Pancreas (tissue), 10 donors: ENCODE measurements around the gene HELZ2. TPM values are rescaled to one million over a fixed set of nuclear protein-coding genes. Genes with fewer than 3 reads are reported as not detected.
A peak's percentile ranks its signal among the peaks of the same experiment; 100 is the strongest.

Experiments used
- ATAC-seq, 4 donors: fragments of 200-7000 bp; cut with Tn5 transposase; one replicate each; pipeline versions ENCODE4 v1.8.0 to v1.9.1; 2020; ENCODE audit warnings: mild to moderate bottlenecking in 4 of 4, moderate library complexity in 4 of 4
- DNase-seq, 6 donors: peaks; one replicate each; pipeline ENCODE4 v3.0.0-alpha.2; 2020
- FAIRE-seq: peaks from 2 replicates; lab custom pipeline; 2012; peaks lifted over from hg19 to GRCh38; lab: Jason Lieb, UNC
- H3K27ac ChIP-seq, 4 donors: fragments of 200-600 bp; sonication (generic); 1 replicate in 3 of 4; 2 replicates in 1 of 4; pipeline versions ENCODE4 v1.5.0 to v1.8.0; 2020
- H3K27me3 ChIP-seq, 4 donors: fragments of 200-600 bp; one replicate each; pipeline ENCODE4 v1.8.0; 2021
- H3K36me3 ChIP-seq, 3 donors: fragments of 200-600 bp; sonication (generic) in 1 of 3; one replicate each; pipeline versions ENCODE4 v1.5.0 to v1.8.0; 2020 to 2021
- H3K4me1 ChIP-seq, 3 donors: fragments of 200-600 bp; one replicate each; pipeline ENCODE4 v1.8.0; 2021
- H3K4me3 ChIP-seq, 4 donors: fragments of 200-600 bp; sonication (generic) in 2 of 4; one replicate each; pipeline versions ENCODE4 v1.5.0 to v1.8.0; 2020 to 2021
- H3K9me3 ChIP-seq, 4 donors: fragments of 200-600 bp; one replicate each; pipeline ENCODE4 v1.8.0; 2021
- WGBS, 2 donors: extraction: QIAGEN DNeasy Blood & Tissue Kit; methylation state at CpG; one replicate each; pipeline ENCODE4 v1.1.7; 2013; 5-methylcytosine and 5-hydroxymethylcytosine counted together
- intact Hi-C, 3 donors: fragments of 100-400 bp; cut with DNase I; formaldehyde crosslinking; loops; one replicate each; pipeline versions ENCODE4 v1.11.1 to v1.14.2; 2022
- polyA plus RNA-seq, 2 donors: library from polyadenylated mRNA; stranded (reverse); fragments of 200-250 nt; gene quantifications; one replicate each; pipeline ENCODE4 v1.2.3, GENCODE V29; 2013
- total RNA-seq, 6 donors: library from RNA; stranded (reverse); fragmentation: NEBNext Ultra II Directional in 4 of 6; extraction: Animal tissue kit (Norgen Biotek cat#: 25700) in 4 of 6; gene quantifications; one replicate each; pipeline versions ENCODE4 v1.2.1 to v1.2.4, GENCODE V29; 2021 to 2023
- TF ChIP-seq, protein P1 (sequence below), 4 donors: fragments of 200-600 bp; sonication (generic) in 3 of 4; IDR thresholded peaks; one replicate each; pipeline versions ENCODE4 v1.5.0 to v1.8.0; 2021; ENCODE audit warnings: antibody characterized with exemption in 4 of 4
- donor health status: healthy with polysubstance abuse.
- donor health status: DM: no; HTN: no; CAD: no; lungs with moderate emphysema.
- donor health status: DM: no; HTN: no; CAD: no.
- donor health status: control.
- donor health status: control.
- donor health status: Bipolar disorder and iron deficiency.
- donor health status: DM: yes; HTN: yes; CAD: no.
- donor health status: DM: no; HTN: no; CAD: no.
- donor health status: DM: no; HTN: no; CAD: no.
- donor health status: DM: yes; HTN: yes; CAD: no.

Gene HELZ2
- total and polyA plus RNA-seq, 8 donors, result 6.5 to 23.4 (median 13.0) TPM

DNA sequence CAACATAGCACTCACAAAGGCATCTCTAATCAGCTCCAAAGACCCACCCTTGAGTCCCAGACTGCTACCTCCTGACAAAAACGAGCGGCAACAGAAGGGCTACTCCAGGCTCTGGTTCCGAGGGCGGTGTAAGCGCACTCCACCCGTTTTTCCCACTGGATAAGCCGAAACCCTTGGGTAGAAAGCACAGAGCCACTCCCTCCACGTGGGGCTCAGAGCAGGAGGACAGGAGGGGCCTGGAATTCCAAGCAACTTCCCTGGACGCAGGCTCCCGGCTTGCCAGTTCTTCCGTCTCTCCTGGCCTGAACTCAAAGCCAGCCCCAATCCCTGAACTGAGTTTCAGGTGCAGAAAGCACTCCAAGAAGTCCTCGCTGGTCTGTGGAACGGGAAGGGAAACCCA, 45.5 kb upstream of the HELZ2 start:
- intact Hi-C loops, result no loop called here
- no peaks in the 10 kb centered on the region for H3K27me3 ChIP-seq
- DNase-seq, result peak in 1 of 6 donors; percentile 32
- TF ChIP-seq, protein P1, sequence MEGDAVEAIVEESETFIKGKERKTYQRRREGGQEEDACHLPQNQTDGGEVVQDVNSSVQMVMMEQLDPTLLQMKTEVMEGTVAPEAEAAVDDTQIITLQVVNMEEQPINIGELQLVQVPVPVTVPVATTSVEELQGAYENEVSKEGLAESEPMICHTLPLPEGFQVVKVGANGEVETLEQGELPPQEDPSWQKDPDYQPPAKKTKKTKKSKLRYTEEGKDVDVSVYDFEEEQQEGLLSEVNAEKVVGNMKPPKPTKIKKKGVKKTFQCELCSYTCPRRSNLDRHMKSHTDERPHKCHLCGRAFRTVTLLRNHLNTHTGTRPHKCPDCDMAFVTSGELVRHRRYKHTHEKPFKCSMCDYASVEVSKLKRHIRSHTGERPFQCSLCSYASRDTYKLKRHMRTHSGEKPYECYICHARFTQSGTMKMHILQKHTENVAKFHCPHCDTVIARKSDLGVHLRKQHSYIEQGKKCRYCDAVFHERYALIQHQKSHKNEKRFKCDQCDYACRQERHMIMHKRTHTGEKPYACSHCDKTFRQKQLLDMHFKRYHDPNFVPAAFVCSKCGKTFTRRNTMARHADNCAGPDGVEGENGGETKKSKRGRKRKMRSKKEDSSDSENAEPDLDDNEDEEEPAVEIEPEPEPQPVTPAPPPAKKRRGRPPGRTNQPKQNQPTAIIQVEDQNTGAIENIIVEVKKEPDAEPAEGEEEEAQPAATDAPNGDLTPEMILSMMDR (IDR thresholded peaks at IDR 0.05), result no peak
- H3K36me3 ChIP-seq, result peaks cover 0 to 6% (median 0%) of the 10 kb centered on the region in 3 donors
- no peak for ATAC-seq
- H3K9me3 ChIP-seq, result no peaks in the 10 kb centered on the region
- no peaks in the 10 kb centered on the region for H3K4me1 ChIP-seq
- no peak overlapping the region for H3K4me3 ChIP-seq
- 84 to 89% methylated on average over 13 of the region's 13 CpGs for WGBS, 2 donors
- no peak overlapping the region for H3K27ac ChIP-seq
- FAIRE-seq, result no peak

DNA sequence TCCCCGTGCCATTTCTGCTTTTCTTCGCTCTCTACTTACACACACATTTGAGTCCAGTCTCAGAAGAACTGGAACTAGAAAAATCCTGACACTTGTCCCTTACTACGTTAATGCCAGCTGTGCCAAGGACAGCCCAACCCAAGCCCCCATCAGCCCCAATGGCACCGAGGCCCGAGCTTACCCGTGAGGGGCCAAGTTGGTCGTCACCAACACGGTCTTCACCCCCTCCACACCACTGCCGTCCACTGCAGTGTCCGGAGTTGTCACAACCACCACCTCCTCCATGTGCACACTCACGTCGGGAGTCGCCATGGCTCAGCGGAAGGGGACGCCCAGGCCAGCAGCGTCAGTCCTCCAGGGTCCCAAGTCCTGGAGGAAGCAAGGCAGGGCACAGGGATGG, 45.0 kb upstream of the HELZ2 start:
- DNase-seq, result peak in 1 of 6 donors; percentile 53
- Histone ChIP-seq H3K27ac (no peak overlapping the region), H3K36me3 (peaks cover 0 to 6% (median 0%) of the 10 kb centered on the region in 3 donors), H3K4me3 (no peak overlapping the region), H3K4me1 (no peaks in the 10 kb centered on the region), H3K27me3 (no peaks in the 10 kb centered on the region), H3K9me3 (no peaks in the 10 kb centered on the region)
- ATAC-seq, result no peak
- WGBS, 2 donors, result 91 to 94% methylated on average over 16 of the region's 16 CpGs
- TF ChIP-seq, protein P1 (IDR thresholded peaks at IDR 0.05), result no peak
- FAIRE-seq, result no peak
- intact Hi-C loops, result no loop called here

GRCh38 chr20:63618291-63618980, 44.4 kb upstream of the HELZ2 start:
- H3K4me1 ChIP-seq, result no peaks in the 10 kb centered on the region
- ATAC-seq (no peak), FAIRE-seq (no peak), DNase-seq (peak in 1 of 6 donors; percentile 16)
- no peak overlapping the region for H3K27ac ChIP-seq
- intact Hi-C loops, result no loop called here
- no peak overlapping the region for H3K4me3 ChIP-seq
- TF ChIP-seq, protein P1 (IDR thresholded peaks at IDR 0.05), result no peak
- H3K36me3 ChIP-seq, result peaks cover 0 to 6% (median 0%) of the 10 kb centered on the region in 3 donors
- 83 to 86% methylated on average over 11 of the region's 11 CpGs for WGBS, 2 donors
- no peaks in the 10 kb centered on the region for H3K9me3 ChIP-seq
- H3K27me3 ChIP-seq, result no peaks in the 10 kb centered on the region

DNA sequence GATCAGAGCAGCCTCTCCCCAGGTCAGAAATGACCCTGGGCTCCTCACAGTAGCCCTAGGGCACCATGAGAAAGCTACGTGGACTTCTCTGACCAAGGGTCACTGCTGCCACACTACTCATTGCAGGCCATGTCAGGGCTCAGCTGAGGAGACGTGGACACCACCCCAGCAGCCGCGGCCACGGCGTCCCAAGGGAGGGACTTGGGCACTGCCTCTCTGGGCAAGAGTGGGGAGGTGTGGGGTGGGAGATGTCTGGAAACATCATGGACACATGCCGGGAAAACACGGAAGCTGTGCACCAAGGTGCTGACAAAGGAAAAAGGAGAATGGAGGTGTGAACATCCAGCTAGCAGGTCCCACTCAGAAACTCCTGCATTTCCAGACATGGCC, 43.8 kb upstream of the HELZ2 start:
- Histone ChIP-seq H3K27me3 (no peaks in the 10 kb centered on the region), H3K9me3 (no peaks in the 10 kb centered on the region), H3K27ac (no peak overlapping the region), H3K36me3 (peaks cover 0 to 6% (median 0%) of the 10 kb centered on the region in 3 donors), H3K4me3 (no peak overlapping the region), H3K4me1 (no peaks in the 10 kb centered on the region)
- 86 to 90% methylated on average over 8 of the region's 8 CpGs for WGBS, 2 donors
- ATAC-seq (no peak), DNase-seq (no peak), FAIRE-seq (no peak)
- TF ChIP-seq, protein P1 (IDR thresholded peaks at IDR 0.05), result no peak
- intact Hi-C loops, result no loop called here
